GM12801 (cell line): Measurements from ENCODE around the gene KRTAP10-10.
"Not testable (repeated sequence)": the region's sequence is repeated elsewhere in the genome, so short reads cannot be mapped to it uniquely, and the experiment has no call there.

Source experiments
- TF ChIP-seq, protein P1 (sequence below): IDR thresholded peaks from one replicate; pipeline ENCODE4 v1.5.1; 2011; ENCODE audit warnings: control low read depth; ENCODE audit not compliant: insufficient read length; ENCODE audit errors: extremely low read depth

KRTAP10-10 gene

DNA sequence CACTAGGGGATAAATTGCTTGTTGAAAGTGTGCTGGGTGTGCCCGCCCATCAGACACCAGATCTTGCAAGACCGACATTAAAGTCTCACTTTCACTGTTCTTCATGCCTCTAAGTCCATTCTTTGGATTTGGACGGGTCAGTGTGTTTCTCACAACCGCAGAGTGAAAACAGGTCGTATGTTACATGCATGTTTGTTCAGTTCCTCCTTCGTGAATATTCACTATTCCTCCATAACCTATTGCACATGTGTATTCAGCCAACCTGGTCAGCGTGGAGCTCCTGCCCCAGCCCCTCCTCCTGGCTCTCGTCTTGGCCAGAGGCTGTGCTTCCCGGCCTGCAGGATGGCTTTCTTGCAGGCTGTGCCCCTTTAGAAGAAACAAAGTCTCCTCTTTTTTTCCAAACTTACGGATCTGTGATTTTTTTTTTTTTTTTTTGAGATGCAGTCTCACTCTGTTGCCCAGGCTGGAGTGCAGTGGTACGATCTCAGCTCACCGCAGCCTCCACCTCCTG lies 42.7 kb upstream of the KRTAP10-10 start:
- TF ChIP-seq, protein P1, sequence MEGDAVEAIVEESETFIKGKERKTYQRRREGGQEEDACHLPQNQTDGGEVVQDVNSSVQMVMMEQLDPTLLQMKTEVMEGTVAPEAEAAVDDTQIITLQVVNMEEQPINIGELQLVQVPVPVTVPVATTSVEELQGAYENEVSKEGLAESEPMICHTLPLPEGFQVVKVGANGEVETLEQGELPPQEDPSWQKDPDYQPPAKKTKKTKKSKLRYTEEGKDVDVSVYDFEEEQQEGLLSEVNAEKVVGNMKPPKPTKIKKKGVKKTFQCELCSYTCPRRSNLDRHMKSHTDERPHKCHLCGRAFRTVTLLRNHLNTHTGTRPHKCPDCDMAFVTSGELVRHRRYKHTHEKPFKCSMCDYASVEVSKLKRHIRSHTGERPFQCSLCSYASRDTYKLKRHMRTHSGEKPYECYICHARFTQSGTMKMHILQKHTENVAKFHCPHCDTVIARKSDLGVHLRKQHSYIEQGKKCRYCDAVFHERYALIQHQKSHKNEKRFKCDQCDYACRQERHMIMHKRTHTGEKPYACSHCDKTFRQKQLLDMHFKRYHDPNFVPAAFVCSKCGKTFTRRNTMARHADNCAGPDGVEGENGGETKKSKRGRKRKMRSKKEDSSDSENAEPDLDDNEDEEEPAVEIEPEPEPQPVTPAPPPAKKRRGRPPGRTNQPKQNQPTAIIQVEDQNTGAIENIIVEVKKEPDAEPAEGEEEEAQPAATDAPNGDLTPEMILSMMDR: no peak

DNA sequence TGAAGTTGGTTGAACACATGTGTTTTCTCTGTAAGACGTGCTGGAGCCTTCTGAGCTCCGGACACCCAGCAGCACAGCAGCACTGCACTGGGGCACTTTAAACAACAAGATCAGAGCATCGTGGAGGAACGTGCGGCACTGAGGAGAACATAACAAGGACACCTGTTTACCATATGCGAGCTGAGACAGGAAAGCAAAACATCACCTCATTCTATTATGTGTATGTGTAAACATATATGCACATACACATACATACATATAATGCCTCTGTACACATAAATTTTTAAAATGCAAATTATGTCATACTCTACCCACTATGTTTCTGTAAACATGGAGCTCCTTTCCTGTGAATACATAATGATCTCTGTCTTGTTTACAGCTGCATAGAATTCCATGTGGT lies 41.6 kb upstream of the KRTAP10-10 start:
- TF ChIP-seq, protein P1: no peak

DNA sequence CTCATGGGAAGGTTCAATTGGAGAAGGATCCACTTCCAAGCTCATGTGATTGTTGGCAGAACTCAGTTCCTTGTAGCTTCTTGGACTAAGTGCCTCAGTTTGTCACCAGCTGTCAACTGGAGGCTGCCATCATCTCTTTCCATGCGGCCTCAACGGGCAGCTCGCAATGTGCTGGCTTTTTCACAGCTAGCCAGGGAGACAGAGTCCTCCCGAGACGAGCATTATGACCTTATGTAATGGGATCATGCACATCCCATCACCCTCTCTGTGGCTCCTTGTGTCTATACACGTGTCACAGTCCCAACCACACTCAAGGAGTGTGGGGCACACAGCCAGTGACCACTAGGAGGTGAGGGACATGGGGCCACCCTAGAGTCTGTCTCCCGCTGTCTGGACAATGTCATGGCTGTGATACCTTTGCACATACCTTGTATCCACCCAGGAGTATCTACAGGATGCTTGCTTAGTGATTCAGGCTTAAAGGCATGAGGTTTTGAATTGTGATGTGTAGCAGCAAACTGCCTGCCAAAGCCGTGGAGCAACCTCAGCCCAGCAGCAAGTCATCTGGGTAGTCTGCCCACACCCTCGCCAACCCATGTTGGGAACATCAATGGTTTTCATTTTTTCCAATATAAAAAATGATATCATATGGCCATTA lies 41.0 kb upstream of the KRTAP10-10 start:
- TF ChIP-seq, protein P1: no peak

DNA sequence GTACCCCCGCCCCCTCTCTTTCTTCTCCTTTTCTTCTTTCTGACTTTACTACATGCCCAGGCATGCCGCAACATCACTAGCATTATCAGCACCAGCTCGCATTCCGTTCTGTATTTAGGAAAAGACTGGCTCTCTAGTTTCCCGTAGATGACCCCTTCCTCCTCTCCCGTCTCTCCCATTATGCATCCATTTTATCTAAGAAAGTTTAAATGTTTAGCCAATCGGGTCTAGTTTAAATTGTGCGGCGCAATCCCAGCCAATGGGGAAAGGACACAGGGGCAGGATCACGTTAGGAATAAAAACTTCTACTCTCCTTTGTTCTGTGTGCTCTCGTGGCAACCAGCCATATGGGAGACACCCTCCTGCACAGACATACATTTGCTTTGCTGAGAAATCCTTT lies 39.1 kb upstream of the KRTAP10-10 start:
- TF ChIP-seq, protein P1: no peak

DNA sequence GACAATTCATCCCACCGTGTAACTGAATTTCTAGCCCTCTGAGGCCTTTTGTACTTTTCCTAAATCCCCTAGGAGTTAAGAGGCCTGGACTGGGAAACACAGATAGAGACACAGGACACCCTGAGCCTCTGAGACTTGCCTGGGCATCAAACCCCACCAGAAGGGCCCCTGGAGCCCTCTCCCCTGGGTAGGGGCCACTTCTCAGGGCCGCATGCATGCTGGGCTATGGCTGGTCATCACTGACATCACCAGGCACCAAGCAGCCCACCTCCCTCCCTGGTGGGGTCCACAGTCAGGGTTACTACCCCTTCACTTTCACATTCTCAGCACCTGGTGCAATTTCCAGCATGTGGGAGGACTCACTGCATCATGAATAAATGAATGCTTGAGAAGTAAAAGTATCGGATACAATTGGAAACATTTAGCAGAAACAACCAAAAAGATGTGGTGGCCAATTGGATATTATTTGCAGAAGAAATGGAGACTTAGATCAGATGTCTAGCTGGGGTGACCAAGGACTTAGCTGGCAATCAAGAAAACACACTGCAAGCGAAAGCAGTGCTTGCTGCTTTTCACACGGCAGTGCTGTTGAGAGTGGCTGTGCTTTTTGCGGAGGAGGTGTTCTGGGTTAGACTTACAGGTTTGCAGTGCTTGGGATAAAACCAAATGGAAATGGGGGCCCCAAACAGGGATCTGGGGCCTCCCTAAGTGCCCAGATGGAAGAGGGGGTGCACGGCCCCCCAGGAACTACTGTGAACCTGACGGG lies 37.7 kb upstream of the KRTAP10-10 start:
- TF ChIP-seq, protein P1: no peak

DNA sequence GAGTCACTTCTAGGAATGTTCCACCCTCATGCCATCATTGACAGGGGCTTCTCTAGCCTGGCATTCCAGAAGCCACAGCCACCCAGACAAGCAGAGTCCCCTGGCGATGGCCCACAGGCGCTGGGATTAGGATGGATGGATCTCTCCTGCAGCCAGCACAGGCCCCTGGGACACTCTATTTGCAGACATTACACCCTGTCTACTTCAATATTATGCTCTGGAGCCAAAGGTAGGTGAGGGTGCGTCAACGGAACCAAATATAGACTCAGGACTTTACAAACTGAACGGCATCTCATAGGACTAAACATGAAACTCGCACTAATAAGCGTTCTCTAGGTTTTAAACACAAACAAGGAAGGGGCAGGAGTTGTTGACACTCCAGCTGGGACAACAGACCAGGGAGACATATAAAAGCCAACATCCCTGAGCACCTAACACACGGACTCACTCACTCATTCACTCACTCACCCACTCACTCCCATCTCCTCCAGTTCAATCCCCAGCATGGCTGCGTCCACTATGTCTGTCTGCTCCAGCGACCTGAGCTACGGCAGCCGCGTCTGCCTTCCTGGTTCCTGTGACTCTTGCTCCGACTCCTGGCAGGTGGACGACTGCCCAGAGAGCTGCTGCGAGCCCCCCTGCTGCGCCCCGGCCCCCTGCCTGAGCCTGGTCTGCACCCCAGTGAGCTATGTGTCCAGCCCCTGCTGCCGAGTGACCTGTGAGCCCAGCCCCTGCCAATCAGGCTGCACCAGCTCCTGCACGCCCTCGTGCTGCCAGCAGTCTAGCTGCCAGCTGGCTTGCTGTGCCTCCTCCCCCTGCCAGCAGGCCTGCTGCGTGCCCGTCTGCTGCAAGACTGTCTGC lies 36.8 kb upstream of the KRTAP10-10 start, which contains the start of gene KRTAP10-7:
Gene KRTAP10-7, plus strand, starts transcription at position 480 of the 861 bp plus-strand sequence. Its CDS starts 25 bp downstream, at position 505.
- TF ChIP-seq, protein P1: not testable (repeated sequence)
